T-helper 2 cell treated with Interferon-gamma antibody and Interleukin-4, amounts not matched to agents 100 ng/mL and 5 ng/mL, for 36 hours (primary cell): ENCODE results near the gene AHRR. TPM values are rescaled to one million over a fixed set of nuclear protein-coding genes. Genes with fewer than 3 reads are reported as not detected.

ENCODE experiments used
- intact Hi-C: fragments of 100-400 bp; cut with micrococcal nuclease; formaldehyde crosslinking; loops from one replicate; pipeline ENCODE4 v1.15.1; 2023
- total RNA-seq: library from RNA; stranded (reverse); gene quantifications from 2 replicates; pipeline ENCODE4 v1.2.3, GENCODE V29; 2022

The AHRR gene
- total RNA-seq, 1 donor from 2014 or later, result 39.4 TPM

GRCh38 chr5:362978-363765 is 41.7 kb downstream of the AHRR start:
- intact Hi-C loops, result no loop called here

GRCh38 chr5:364497-364896 is 43.0 kb downstream of the AHRR start:
- intact Hi-C loops, result no loop called here

DNA sequence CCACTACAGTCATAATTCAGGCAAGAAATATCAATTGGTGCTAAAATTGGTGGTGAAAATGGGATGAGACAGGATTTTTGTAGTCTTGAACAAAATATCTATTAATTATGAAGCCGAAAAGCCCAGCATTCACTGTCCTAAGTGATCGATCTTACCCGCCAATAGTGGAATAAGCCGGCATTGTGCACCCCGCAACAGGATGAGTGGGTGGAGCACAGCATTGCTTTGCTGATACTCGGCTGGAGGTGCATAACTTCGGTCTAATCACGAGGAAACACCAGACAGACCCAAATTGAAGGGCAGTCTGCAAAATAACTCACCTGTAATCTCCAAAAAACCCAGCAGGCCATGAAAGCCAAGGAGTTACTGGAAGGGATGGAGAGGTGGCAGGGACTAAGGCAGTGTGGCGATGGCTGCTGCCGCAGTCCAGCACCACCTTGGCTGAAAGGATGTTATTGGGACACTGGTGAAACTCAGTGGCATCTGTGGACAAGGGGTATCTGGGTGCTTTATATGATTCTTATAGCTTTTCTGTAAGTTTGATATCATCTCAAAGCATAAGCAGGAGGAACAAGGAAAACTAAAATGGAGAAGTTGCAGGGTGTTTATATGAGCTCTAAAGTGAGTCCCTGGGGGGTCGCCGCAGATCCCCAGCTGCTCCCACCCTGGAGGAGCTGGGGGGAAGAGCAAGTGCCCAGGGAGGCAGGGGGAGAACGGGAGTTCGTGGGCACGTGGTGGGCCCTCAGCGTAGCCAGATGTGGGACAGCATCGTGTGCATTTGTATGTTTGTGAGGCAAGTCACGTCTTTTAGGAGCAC is 45.2 kb downstream of the AHRR start:
- intact Hi-C loops, result no loop called here

DNA sequence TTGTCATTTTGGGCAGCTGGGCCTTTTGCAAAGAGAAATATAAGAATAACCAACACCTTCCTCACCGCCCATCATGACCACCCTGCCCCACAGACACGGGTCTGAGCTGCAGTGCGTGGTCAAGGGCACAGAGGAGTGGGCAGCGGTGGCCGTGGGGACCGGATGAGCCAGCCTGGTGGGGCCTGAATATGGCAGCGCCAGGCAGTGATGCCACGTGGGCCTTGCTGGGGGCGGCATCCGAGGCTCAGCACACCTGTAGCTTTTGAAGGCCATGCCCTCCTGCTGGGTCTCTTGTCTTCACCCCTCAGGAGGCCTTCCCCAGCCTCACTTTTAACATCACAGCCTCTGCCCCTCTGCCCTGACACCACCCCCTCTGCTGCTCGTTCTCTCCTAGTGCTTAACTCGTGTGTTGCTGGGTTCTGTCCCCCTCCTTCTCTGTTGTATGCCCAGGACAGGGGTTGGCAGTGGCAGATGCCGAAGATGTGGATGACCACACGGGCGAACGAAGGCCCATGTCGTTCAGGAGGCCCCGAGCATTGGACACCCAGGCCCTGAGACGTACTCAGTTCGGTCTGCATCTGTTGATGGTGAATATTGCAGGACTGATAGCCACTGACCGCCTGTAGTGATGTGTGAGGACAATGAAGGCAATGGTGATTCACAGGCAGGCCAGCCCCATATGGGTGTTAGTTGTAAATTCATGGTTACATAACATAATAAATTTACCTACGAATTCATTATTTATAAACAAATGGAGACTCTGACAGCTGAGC is 46.0 kb downstream of the AHRR start:
- intact Hi-C loops, result loop anchor here (2.0 kb wide), 1 partner anchor 15 kb away; no protein-coding TSS in a partner anchor

DNA sequence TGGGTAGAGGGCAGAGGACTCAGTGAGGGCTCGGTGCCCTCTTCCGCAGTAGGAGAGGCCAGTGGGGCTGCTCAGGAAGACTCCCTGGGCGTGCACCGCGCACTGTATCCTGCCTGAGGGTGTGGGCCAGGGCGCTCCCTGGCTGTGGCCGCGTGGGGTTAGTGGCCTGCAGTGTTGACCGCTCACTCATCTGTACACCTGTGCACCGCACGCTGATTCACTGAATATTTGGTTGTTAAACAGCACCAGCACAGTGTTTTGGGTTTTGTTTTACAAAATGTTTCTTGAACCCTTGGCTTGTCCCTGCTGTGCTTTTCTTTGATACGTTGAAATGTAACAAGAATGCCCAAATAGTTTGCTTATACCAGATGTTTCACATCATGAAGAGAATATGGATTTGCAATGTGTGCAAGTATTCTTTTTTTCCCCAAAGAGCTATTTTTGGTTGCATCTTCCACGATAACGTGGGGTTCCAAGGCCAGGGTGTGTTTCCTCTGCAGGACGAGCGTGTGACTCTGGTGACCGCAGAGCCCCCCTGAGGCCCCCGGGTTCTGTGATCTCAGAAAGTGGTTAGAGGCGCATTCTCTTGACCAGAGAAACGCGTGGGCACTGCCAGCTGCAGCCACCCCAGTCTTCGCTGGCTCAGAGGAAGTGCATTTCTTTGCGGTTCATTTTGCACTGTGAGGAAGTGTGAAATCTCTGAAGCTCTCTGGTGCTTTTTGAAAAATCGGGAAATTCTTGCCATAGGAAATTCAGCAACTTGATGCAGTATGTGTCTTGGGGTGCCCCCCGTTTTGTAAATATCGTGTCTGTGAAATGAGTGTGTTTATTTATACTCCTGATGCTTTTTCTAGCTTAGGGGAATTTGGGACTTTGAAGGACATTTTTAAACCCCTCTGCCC is 46.9 kb downstream of the AHRR start:
- intact Hi-C loops, result loop anchor here (2.0 kb wide), 1 partner anchor 16 kb away; no protein-coding TSS in a partner anchor

DNA sequence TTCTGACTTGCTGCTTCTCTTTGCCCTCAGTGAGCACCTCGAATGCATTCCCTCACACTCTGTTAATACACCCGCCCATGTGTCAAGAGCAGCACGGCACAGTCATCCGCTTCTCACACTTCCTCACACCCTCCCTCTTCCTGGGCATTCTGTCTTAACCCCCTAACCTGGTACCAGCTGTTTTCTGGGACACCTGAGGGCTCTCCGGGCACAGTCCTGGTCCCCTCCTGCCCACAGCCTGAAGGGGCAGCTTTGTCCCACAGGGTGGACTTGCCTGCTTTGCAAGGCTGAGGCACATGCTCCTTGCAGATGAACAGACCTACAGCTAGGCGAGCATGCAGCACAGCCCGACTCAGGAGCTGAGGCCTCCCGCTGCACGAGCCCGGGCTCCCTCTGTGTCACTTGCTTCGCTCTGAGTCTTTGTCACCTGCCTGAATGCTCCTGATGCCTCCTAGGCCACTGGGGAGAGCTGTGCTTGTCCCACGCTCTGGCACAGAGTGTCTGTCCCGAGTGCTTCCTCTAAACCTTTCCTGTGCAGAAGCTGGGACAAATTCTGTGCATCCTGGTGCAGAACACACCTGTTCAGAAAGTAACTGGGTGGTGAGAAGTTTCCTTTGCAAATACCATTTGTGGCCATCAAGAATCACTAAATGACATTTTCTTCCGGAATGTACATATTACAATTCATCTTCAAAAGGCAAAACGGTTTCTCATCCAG is 47.8 kb downstream of the AHRR start:
- intact Hi-C loops, result loop anchor here (2.0 kb wide), 1 partner anchor 17 kb away; no protein-coding TSS in a partner anchor

GRCh38 chr5:369869-370236 is 48.3 kb downstream of the AHRR start:
- intact Hi-C loops, result loop anchor here (2.0 kb wide), 1 partner anchor 17 kb away; no protein-coding TSS in a partner anchor

- intact Hi-C loops, result no loop called here
Observed at GRCh38 chr5:370311-370958, 48.9 kb downstream of the AHRR start.

- intact Hi-C loops, result no loop called here
Observed at GRCh38 chr5:370959-371810, 49.7 kb downstream of the AHRR start.

- intact Hi-C loops, result no loop called here
Observed at GRCh38 chr5:371811-372555, 50.5 kb downstream of the AHRR start.

DNA sequence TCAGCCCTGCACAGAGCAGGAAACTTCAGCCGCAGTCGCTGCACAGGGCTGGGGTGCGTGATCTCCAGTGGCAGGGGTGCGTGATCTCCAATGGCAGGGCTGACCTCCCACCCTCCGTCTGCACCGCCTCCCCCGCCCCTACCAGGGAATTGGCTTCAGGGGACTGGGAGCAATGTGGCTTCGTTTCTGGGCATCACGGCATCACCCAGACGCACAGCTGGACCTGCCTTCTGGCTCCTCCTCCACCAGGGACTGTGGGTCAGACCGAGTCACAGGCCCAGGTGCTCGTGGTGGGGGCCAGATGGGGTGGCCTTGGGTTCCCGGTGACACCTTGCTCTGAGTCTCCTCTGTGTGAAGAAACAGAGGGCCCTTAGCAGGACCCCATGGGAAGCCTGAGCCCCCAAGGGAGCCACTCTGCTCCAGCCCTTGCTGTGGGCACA is 51.1 kb downstream of the AHRR start:
- intact Hi-C loops, result no loop called here

- intact Hi-C loops, result no loop called here
Observed at GRCh38 chr5:372996-373709, 51.6 kb downstream of the AHRR start.

GRCh38 chr5:373710-374602 is 52.4 kb downstream of the AHRR start:
- intact Hi-C loops, result loop anchor here (1.0 kb wide), 1 partner anchor 18 kb away; no protein-coding TSS in a partner anchor

DNA sequence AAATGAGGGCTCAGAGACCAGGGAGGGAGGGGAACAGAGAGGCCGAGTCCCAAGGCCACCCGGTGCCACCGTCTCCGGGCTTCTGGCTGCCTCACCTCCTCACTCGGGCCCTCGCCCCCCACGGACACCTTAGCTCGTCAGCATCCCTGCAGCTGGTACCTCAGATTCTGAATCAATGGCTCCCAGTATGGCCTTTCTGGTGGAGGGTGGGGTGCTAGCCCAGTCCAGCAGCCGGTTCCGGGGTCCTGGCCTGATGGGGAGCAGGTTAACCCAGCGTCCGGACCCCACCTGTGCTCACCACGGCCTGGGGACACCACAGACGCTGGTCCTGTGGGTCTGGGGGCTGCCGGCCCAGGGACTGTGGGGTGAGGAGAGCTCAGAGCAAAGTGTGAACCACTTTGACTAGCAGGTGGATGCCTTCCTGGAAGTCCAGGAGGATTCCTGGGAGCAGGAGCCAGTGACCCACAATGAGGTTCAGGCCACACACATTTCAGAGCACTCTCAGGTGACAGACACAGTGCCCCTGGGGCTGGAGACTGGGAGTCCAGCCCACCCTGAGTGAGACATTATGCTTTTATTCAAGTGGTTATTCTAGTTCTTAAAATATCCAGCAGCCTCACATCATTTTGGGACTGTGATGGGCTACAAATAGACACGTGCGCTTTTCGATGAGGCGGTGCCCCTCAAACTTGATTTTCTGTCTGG is 53.3 kb downstream of the AHRR start:
- intact Hi-C loops, result loop anchor here (1.0 to 5.0 kb wide), 2 partner anchors 18 to 42 kb away; no protein-coding TSS in a partner anchor

DNA sequence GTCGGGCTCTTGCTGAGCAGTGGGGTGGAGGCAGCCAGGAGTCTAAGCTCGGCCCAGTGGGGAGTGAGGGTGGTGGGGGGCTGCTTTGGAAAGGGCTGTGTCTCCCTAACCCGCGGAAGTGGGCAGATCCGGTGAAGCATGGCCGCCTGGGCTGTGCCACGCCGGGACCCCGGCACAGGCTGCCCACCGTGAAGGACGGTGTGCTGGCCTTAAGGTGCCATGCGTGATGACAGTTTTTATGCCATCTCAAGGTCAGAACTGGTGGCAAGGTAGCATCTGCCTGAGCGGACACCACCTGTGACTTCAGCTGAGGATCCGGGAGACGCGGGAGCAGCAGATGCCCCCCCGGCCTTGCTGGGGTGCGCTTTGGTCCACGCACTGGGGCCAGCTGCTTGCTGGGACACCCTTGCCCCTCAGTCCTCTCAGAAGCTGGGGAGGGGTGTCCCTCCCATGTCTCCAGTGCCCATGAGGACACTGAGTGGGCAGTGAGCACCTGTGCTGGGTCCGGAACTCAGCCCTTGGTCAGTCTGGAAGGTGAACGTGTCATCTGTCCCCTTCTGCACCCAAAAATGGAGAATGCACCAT is 53.9 kb downstream of the AHRR start:
- intact Hi-C loops, result loop anchor here (5.0 kb wide), 1 partner anchor 43 kb away; no protein-coding TSS in a partner anchor
